Erythroblast (primary cell): ENCODE measurements around the gene PRELID3B.

Experiments
- GATA1 ChIP-seq: IDR thresholded peaks from 2 replicates; pipeline ENCODE4 v1.6.1; 2011; ENCODE audit warnings: low read depth, mild to moderate bottlenecking, control low read depth, low read length, moderate library complexity
- POLR2A ChIP-seq: IDR thresholded peaks from 2 replicates; pipeline ENCODE4 v1.6.1; 2011; ENCODE audit warnings: mild to moderate bottlenecking, low read length

- TF ChIP-seq POLR2A: no peak
- TF ChIP-seq GATA1: no peak
Measured at GRCh38 chr20:58987790-58988564, 54.6 kb downstream of the PRELID3B start.
